Adrenal gland (tissue), 5 donors: ENCODE measurements around the gene SCFD1.

Experiments used
- CTCF ChIP-seq, 6 experiments: fragments of 450-650 bp in 4 of 6; fragments of 200-600 bp in 2 of 6; sonication (generic) in 1 of 6; IDR thresholded peaks; 1 replicate in 5 of 6; 2 replicates in 1 of 6; pipeline versions ENCODE4 v1.5.1 to v1.8.0; 2016 to 2021; ENCODE audit warnings: antibody characterized with exemption in 6 of 6, mild to moderate bottlenecking in 2 of 6, moderate library complexity in 1 of 6
- POLR2A ChIP-seq, 2 donors: fragments of 450-650 bp; IDR thresholded peaks; one replicate each; pipeline ENCODE4 v1.6.1; 2017; ENCODE audit warnings: antibody characterized with exemption in 2 of 2, mild to moderate bottlenecking in 2 of 2, moderate library complexity in 1 of 2
- donor health status: DM: no; HTN: no; CAD: no.

GRCh38 chr14:30768791-30769190, 146.7 kb downstream of the SCFD1 start:
- TF ChIP-seq CTCF (IDR thresholded peaks at IDR 0.05) (no peak), POLR2A (IDR thresholded peaks at IDR 0.05) (no peak)
